A673 (cell line): Measurements from ENCODE around the gene CETP.

Experiments used
- CTCF ChIP-seq: fragments of 300-800, 200-600 bp; sonication (generic); conservative IDR thresholded peaks from 2 replicates; pipeline ENCODE4 v1.5.1; 2017; ENCODE audit warnings: low read depth, mild to moderate bottlenecking, antibody characterized with exemption, low read length, moderate library complexity, mixed read lengths
- EZH2 ChIP-seq: fragments of 200-600 bp; sonication (generic); IDR thresholded peaks from 2 replicates; pipeline ENCODE4 v1.6.1; 2017; ENCODE audit warnings: borderline replicate concordance, low read depth, mild to moderate bottlenecking, mixed read lengths, antibody characterized with exemption, low read length; ENCODE audit not compliant: poor library complexity, severe bottlenecking

- TF ChIP-seq CTCF (no peak), EZH2 (no peak)
Measured at GRCh38 chr16:56932721-56933619, 28.8 kb upstream of the CETP start.
